ENCODE results near the gene LRFN2.

Gene LRFN2

GRCh38 chr6:40455686-40456389, 131.3 kb downstream of the LRFN2 start:
- H3K4me3 ChIP-seq (ENCODE audit: low read length): no peak overlapping the region
- DNase-seq (ENCODE audit: low read depth, low spot score): no peak

DNA sequence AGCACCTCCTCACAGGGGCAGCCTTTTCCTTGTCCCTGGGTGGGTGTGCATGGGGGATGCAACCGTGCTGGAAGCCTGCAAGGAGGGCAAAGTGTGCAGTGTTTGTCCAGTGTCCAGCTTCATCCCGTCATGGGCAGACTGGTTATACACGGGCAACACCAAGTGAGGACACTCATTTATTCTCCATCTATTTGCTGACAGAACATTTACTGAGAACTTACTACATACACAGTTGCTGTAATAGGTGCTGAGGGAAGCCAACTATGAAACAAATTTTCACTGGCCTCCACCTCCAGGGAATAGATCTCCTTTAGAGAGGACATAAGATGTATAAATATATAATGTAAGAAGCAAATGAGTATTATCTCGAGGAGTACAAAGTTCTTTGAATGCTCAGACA, 136.7 kb downstream of the LRFN2 start:
- DNase-seq (ENCODE audit: low read depth, low spot score): no peak
- no peak overlapping the region for H3K4me3 ChIP-seq (ENCODE audit: low read length)

- no peak for DNase-seq (ENCODE audit: low read depth, low spot score)
- H3K4me3 ChIP-seq (ENCODE audit: low read length): no peak overlapping the region
These were observed 142.4 kb downstream of the LRFN2 start for GRCh38 chr6:40444811-40445210.

GRCh38 chr6:40444312-40444711, 142.9 kb downstream of the LRFN2 start:
- no peak overlapping the region for H3K4me3 ChIP-seq (ENCODE audit: low read length)
- no peak for DNase-seq (ENCODE audit: low read depth, low spot score)

- DNase-seq (ENCODE audit: low read depth, low spot score): no peak
- no peak overlapping the region for H3K4me3 ChIP-seq (ENCODE audit: low read length)
These were observed 143.3 kb downstream of the LRFN2 start for GRCh38 chr6:40443842-40444241.

- no peak for DNase-seq (ENCODE audit: low read depth, low spot score)
- H3K4me3 ChIP-seq (ENCODE audit: low read length): no peak overlapping the region
These were observed 144.6 kb downstream of the LRFN2 start for GRCh38 chr6:40442591-40442990.

- no peak for DNase-seq (ENCODE audit: low read depth, low spot score)
- H3K4me3 ChIP-seq (ENCODE audit: low read length): no peak overlapping the region
These were observed 146.0 kb downstream of the LRFN2 start for GRCh38 chr6:40441150-40441549.

DNA sequence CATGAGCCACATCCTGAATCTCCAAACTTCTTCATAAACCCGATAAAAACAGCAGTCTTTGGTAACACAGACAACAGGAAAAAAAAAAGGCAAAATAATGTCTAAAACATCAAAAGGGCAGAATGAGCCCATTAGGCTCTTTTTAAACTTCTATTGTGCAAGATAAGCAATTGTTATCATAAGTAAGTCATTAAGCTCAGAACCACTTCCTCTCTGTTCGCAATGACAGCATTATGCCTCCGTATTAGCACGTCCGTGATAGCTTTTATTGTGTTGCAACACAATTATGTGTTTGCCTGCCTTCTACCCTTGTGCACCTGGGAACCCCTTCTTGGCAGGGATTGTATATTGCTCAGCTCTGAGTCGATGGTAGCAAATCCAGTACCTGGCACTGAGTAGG, 147.1 kb downstream of the LRFN2 start:
- H3K4me3 ChIP-seq (ENCODE audit: low read length): no peak overlapping the region
- peak; percentile 74 for DNase-seq (ENCODE audit: low read depth, low spot score)

GRCh38 chr6:40439026-40439800, 148.0 kb downstream of the LRFN2 start:
- DNase-seq (ENCODE audit: low read depth, low spot score): peak; percentile 28
- H3K4me3 ChIP-seq (ENCODE audit: low read length): no peak overlapping the region

GRCh38 chr6:40438246-40438887, 148.8 kb downstream of the LRFN2 start:
- DNase-seq (ENCODE audit: low read depth, low spot score): no peak
- H3K4me3 ChIP-seq (ENCODE audit: low read length): no peak overlapping the region

- H3K4me3 ChIP-seq (ENCODE audit: low read length): no peak overlapping the region
- no peak for DNase-seq (ENCODE audit: low read depth, low spot score)
These were observed 149.5 kb downstream of the LRFN2 start for GRCh38 chr6:40437631-40438030.

- DNase-seq (ENCODE audit: low read depth, low spot score): peak; percentile 58
These were observed 150.2 kb downstream of the LRFN2 start for GRCh38 chr6:40436685-40437604.

DNA sequence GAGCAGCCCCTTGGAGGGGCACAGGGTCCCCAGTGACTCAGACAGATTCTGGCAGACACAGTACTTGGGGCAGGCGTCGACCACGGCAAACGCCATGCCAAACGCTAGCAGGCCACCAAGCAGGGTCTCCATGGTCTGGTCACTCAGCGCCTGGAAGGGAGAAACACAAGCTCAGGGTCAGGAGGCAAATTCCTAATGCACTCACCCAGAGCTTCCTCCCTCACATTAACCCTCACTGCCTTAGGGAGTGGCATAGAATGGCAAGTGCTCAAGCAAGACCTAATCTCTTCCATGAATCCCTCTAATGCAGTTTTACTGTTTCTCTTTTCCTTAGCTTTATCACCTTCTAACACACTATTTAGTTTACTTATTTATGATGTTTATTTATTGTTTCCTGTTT, 154.2 kb downstream of the LRFN2 start:
- no peak for DNase-seq (ENCODE audit: low read depth, low spot score)
- H3K4me3 ChIP-seq (ENCODE audit: low read length): no peak overlapping the region

More at GRCh38 chr6:40436685-40437604, 150.2 kb downstream of the LRFN2 start:
- H3K4me3 ChIP-seq (ENCODE audit: low read length): no peak overlapping the region

DNA sequence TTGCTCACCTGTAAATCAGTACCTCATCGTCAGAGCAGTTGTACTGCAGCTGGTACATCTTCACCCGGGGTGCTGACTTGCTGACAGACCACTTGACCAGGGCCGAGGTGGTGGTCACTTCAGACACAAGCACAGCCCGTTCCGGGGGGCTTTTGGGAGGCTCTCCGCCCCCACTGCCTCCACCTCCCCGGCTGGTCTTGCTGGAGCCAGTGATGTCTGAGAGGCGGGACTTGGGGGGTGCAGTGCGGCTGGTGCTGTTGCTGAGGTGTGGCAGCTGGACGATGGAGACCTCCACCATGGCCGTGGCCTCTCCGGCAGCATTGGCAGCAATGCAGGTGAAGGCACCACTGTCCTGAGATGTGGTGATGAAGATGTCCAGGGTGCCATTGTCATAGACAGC, 155.5 kb downstream of the LRFN2 start:
- no peak overlapping the region for H3K4me3 ChIP-seq (ENCODE audit: low read length)
- no peak for DNase-seq (ENCODE audit: low read depth, low spot score)

DNA sequence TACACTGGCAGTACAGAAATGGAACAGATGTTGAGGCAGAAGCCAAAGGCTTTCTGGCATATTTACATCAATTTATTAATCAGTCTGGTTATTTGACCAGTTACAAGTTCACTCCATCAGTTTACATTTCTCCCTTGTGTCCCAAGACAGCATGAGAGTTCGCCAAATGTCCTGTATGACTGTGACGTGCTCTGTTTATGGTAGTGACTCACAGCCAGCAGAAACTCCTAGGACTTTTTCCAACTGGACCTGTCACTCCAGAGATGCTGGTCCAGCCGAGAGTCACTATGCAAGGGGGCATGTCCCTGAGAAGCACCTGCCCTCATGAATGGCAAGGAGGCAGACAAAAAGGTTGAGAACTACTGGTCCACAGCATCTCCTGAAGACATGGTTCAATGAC, 160.0 kb downstream of the LRFN2 start:
- H3K4me3 ChIP-seq (ENCODE audit: low read length): no peak overlapping the region
- DNase-seq (ENCODE audit: low read depth, low spot score): no peak

GRCh38 chr6:40426346-40427066, 160.7 kb downstream of the LRFN2 start:
- no peak for DNase-seq (ENCODE audit: low read depth, low spot score)
- H3K4me3 ChIP-seq (ENCODE audit: low read length): no peak overlapping the region

GRCh38 chr6:40425192-40425919, 161.8 kb downstream of the LRFN2 start:
- no peak overlapping the region for H3K4me3 ChIP-seq (ENCODE audit: low read length)
- no peak for DNase-seq (ENCODE audit: low read depth, low spot score)

DNA sequence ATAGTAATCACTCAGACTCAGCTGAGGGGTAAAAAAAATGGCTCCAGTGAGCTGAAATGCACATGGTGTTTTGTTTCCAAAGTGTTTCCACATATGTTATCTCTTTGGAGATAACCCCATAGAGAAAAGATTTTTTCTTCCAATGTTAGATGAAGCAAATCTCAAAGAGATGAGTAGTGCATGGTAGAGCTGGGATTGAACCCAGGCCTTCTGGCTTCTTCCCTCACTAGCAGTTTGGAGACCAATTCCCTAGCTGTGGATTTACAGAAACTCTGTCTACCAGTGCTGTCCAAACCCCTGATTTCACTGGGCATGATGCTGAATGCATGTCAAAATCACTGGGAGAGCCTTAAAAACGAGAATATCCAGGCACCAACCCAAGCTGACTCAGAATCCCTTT, 165.1 kb downstream of the LRFN2 start:
- DNase-seq (ENCODE audit: low read depth, low spot score): no peak
- H3K4me3 ChIP-seq (ENCODE audit: low read length): no peak overlapping the region

Data from Jurkat, Clone E6-1 (cell line).